22Rv1 (cell line): ENCODE measurements around the gene LCE3C.

ENCODE experiments used
- H3K27ac ChIP-seq: fragments of 450-650 bp; 2 replicates; pipeline ENCODE4 v1.5.1; 2017
- ZFX ChIP-seq: fragments of 450-650 bp; IDR thresholded peaks from 2 replicates; pipeline ENCODE4 v1.6.1; 2017; ENCODE audit warnings: antibody characterized with exemption, borderline replicate concordance
- TF ChIP-seq, protein P1 (sequence below): fragments of 450-650 bp; IDR thresholded peaks from 2 replicates; pipeline ENCODE4 v1.5.1; 2017; ENCODE audit warnings: mild to moderate bottlenecking

LCE3C gene

DNA sequence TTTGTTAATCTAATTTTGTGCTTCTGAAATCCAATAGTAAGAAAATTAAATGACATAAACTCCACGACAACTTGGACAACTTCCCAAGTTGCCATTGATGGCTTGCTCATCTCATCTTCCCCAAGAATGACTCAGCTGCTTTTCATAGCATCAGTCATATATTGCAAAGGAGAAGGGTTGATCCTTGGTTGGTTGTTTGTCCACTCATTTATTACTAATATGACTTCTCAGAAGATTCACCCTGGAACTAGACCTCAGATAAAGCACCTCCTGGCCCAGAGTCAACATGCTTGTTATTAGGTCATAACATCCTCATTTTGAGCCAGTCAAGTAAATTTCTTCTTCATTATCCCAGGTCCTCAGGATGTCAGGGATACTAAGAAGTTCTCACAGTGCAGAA is 17.4 kb upstream of the LCE3C start:
- no peak for TF ChIP-seq ZFX
- TF ChIP-seq, protein P1, sequence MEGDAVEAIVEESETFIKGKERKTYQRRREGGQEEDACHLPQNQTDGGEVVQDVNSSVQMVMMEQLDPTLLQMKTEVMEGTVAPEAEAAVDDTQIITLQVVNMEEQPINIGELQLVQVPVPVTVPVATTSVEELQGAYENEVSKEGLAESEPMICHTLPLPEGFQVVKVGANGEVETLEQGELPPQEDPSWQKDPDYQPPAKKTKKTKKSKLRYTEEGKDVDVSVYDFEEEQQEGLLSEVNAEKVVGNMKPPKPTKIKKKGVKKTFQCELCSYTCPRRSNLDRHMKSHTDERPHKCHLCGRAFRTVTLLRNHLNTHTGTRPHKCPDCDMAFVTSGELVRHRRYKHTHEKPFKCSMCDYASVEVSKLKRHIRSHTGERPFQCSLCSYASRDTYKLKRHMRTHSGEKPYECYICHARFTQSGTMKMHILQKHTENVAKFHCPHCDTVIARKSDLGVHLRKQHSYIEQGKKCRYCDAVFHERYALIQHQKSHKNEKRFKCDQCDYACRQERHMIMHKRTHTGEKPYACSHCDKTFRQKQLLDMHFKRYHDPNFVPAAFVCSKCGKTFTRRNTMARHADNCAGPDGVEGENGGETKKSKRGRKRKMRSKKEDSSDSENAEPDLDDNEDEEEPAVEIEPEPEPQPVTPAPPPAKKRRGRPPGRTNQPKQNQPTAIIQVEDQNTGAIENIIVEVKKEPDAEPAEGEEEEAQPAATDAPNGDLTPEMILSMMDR = no peak

DNA sequence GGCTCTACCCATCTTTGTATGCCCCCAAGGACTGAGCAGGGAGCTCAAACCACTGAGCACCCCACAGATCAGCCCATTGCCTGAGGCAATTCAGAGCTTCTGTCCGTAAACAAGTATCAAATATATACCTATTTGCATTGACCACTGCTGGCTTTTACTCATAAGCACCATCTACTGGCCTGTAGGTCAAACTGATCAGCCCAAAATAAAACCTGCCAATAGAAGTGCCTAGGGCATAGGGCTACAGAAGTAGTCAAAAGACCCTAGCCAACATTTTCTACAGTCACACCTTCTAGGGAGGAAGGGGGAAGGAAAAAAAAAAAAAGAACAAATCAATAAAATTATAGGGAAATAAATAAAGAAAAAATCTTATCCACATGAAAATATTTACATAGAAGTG is 14.4 kb upstream of the LCE3C start:
- no peak overlapping the region for H3K27ac ChIP-seq
- TF ChIP-seq, protein P1 = peak; percentile 46
- no peak for TF ChIP-seq ZFX

More for the DNA sequence above, 17.4 kb upstream of the LCE3C start:
- no peak overlapping the region for H3K27ac ChIP-seq

DNA sequence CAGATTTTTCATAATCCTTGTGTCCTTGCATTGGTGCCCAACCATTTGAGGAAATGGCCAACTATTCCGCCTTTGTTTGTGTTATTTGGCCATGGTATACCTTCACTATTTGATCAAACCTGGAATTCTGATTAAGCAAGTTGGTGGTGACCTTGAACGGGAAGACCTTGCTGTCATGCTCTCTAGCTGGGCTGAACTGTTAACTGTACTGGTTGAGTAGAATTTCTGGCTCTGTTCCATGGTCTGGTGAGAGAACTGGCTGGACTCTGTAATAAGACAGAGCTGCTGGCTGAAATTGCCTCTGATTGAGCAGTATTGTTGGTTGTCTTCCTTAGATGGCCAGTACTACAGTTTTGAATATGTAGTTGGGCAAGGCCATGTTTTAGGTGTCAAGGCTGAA is 3.0 kb upstream of the LCE3C start:
- TF ChIP-seq, protein P1 = no peak
- TF ChIP-seq ZFX = no peak
- H3K27ac ChIP-seq = no peak overlapping the region

DNA sequence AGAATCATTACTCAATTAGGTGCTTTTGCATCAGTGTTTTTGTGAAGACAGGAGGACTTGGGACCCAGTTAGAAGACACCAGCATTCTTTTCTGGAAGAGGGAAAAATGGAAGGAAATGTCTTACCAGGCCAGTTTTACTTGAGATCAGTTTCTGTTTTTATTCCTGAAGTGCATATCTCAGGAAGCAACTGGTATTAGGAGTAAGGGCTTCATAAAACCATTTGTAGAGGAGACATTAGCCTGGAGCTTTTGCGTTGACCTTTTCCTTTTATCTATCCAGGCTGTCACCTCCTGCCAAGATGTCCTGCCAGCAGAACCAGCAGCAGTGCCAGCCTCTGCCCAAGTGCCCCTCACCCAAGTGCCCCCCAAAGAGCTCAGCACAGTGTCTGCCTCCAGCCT is 13.5 kb downstream of the LCE3C start, which contains the start of gene LCE3B:
TSS of gene LCE3B (plus strand) at position 301 of the 400 bp plus-strand sequence. CDS start at position 301, 0 bp downstream.
- TF ChIP-seq, protein P1 = no peak
- TF ChIP-seq ZFX = no peak
- no peak within 1 kb of the TSS for H3K27ac ChIP-seq

DNA sequence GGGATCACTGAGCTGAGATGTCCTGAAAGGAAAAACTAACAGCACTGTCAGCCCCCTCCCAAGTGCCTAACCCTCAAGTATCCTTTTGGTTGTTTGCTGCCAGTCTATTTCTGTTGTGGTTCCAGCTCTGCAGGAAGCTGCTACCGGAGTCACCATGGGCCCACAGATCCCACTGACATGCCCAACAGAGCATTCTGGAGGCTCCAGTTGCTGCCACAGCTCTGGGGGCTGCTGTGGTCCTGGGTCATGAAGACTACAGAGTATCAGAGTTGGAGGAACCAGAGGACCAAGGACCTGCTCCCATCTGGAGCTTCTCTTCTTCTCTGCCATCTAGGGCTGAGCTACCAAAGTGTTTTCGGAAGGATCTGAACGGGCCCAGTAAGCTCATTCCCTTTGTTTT is 22.0 kb downstream of the LCE3C start:
- TF ChIP-seq, protein P1 = no peak
- TF ChIP-seq ZFX = no peak

DNA sequence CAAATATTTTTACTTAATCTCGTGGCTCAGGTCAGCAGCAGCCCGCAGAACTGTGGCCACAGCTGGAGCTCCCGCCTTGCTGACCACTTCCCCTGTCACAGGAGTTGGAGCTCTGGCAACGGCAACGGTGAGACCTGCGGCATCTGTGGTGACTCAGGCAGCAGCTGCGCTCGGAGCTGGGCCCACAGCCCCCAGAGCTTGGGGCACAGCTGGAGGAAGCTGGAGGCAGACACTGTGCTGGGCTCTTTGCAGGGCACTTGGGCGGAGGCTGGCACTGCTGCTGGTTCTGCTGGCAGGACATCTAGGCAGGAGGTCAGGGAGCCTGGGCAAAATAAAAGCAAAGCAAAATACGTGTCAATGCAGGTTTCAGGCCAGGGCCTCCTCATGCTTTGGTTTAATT is 22.8 kb downstream of the LCE3C start, which contains the start of gene LCE3A:
TSS of gene LCE3A (minus strand) at position 301 of the 400 bp plus-strand sequence. CDS start at position 301, 0 bp downstream.
- TF ChIP-seq ZFX = no peak
- TF ChIP-seq, protein P1 = no peak
- no peak within 1 kb of the TSS for H3K27ac ChIP-seq

More for the DNA sequence above, 22.0 kb downstream of the LCE3C start:
- no peak overlapping the region for H3K27ac ChIP-seq

DNA sequence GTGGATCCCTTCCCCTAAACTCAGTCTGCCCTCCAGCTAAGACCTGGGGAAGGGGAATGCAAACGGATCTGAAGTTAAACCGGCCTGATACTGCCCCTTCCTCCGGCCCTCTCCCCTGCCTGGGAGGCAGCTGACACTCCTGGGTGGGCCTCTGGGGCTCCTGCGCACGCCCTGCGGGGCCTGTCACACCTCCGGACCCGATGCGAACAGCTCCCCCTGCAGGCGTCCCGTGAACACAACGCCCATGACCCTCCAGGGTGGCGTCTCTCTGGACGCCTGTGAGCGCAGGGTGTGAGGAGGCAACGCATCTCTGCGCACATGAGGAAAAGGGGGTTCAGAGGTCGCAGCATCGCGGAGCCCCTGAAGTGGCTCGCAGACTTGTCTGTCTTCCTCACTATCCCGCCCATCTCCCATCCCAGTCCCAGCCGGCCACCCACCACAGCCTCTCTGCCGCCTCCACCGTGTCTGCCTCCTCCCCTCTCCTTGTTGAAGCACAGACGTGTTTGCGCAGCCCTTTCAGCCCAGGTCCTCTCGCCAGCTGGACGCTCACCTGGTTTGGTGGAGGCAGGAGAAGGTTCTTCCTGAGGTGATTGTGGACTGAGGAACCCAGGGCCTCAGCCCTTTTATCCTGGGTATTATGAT is 23.3 kb downstream of the LCE3C start:
- TF ChIP-seq, protein P1 = peak; percentile 72
- TF ChIP-seq ZFX = no peak
- no peak overlapping the region for H3K27ac ChIP-seq
